Lower lobe of right lung (tissue), 2 donors: ENCODE results near the gene DOCK1. TPM values are rescaled to one million over a fixed set of nuclear protein-coding genes. Genes with fewer than 3 reads are reported as not detected.
A peak's percentile ranks its signal among the peaks of the same experiment; 100 is the strongest.

Source experiments
- ATAC-seq, 2 donors: fragments of 200-7000 bp; cut with Tn5 transposase; one replicate each; pipeline ENCODE4 v1.9.1; 2020 to 2022; ENCODE audit warnings: mild to moderate bottlenecking in 2 of 2, moderate library complexity in 2 of 2
- DNase-seq: peaks from one replicate; pipeline ENCODE4 v3.0.0-alpha.2; 2020
- H3K27ac ChIP-seq: fragments of 200-600 bp; one replicate; pipeline ENCODE4 v1.8.0; 2022
- H3K27me3 ChIP-seq: fragments of 200-600 bp; one replicate; pipeline ENCODE4 v1.8.0; 2022; ENCODE audit warnings: low read depth
- H3K36me3 ChIP-seq: fragments of 200-600 bp; one replicate; pipeline ENCODE4 v1.8.0; 2022; ENCODE audit warnings: mild to moderate bottlenecking
- H3K4me1 ChIP-seq: fragments of 200-600 bp; one replicate; pipeline ENCODE4 v1.8.0; 2022
- H3K4me3 ChIP-seq: fragments of 200-600 bp; one replicate; pipeline ENCODE4 v1.8.0; 2022; ENCODE audit warnings: mild to moderate bottlenecking
- H3K9me3 ChIP-seq: fragments of 200-600 bp; one replicate; pipeline ENCODE4 v1.8.0; 2022
- intact Hi-C: fragments of 100-400 bp; cut with DNase I; formaldehyde crosslinking; loops from one replicate; pipeline ENCODE4 v1.11.0; 2022
- total RNA-seq: library from RNA; stranded (reverse); fragmentation: NEBNext Ultra II Directional; extraction: Animal tissue kit (Norgen Biotek cat#: 25700); gene quantifications from one replicate; pipeline ENCODE4 v1.2.1, GENCODE V29; 2021
- TF ChIP-seq, protein P1 (sequence below): fragments of 200-600 bp; IDR thresholded peaks from one replicate; pipeline ENCODE4 v1.8.0; 2022; ENCODE audit warnings: antibody characterized with exemption, mild to moderate bottlenecking
- donor health status: DM: no; HTN: yes; CAD: no; lungs with severe emphysema.

The DOCK1 gene
- total RNA-seq, 1 donor from 2014 or later, result 44.8 TPM

DNA sequence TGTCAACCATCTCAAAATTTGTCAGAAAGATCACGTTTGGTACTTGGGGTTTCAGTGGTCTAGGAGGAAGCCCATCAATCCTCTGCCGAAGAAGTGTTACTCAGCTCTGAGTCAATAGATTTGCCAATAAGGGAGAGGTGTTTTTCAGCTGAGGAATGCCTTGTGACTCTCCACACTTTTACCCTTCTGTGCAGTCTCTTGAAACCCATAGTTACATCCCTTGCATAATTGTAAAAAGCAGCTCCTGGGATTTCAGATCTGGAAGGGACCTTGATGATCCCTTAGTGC lies 243.6 kb downstream of the DOCK1 start:
- H3K4me3 ChIP-seq, result no peak overlapping the region
- intact Hi-C loops, result no loop called here
- H3K36me3 ChIP-seq, result no peaks in the 10 kb centered on the region
- no peaks in the 10 kb centered on the region for H3K27me3 ChIP-seq
- peaks cover 6% of the 10 kb centered on the region for H3K4me1 ChIP-seq
- TF ChIP-seq, protein P1, sequence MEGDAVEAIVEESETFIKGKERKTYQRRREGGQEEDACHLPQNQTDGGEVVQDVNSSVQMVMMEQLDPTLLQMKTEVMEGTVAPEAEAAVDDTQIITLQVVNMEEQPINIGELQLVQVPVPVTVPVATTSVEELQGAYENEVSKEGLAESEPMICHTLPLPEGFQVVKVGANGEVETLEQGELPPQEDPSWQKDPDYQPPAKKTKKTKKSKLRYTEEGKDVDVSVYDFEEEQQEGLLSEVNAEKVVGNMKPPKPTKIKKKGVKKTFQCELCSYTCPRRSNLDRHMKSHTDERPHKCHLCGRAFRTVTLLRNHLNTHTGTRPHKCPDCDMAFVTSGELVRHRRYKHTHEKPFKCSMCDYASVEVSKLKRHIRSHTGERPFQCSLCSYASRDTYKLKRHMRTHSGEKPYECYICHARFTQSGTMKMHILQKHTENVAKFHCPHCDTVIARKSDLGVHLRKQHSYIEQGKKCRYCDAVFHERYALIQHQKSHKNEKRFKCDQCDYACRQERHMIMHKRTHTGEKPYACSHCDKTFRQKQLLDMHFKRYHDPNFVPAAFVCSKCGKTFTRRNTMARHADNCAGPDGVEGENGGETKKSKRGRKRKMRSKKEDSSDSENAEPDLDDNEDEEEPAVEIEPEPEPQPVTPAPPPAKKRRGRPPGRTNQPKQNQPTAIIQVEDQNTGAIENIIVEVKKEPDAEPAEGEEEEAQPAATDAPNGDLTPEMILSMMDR, result no peak
- no peak overlapping the region for H3K27ac ChIP-seq
- H3K9me3 ChIP-seq, result no peaks in the 10 kb centered on the region
- ATAC-seq, result no peak
- no peak for DNase-seq

DNA sequence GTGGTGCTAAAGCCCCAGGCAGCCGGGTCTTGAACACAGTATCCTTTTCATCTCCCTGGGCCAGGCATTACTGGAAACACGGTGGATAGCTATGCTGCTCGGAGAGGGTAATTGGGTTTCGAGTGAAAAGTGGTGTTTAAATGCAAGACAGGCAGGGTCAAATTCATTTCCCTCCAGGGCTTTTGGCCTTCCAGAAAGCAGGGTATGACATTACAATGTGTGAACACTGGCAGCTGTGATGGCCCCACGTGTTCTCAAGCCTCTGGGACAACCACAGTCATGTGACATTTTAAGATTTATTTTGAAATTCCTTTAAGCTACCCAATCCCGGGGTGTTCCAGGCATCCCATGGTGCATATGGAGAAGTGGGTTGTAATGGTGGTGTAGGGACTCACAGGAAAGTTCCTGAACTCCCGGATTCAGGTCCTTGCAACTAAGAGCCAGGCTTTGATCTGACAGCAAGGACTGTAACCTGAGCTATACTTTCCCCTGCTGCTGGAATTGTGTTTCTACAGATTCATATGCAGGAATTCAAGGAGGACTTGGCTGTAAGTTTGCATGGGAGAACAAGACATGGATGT lies 244.4 kb downstream of the DOCK1 start:
- no peaks in the 10 kb centered on the region for H3K36me3 ChIP-seq
- TF ChIP-seq, protein P1, result no peak
- ATAC-seq, result no peak
- H3K27me3 ChIP-seq, result no peaks in the 10 kb centered on the region
- peaks cover 6% of the 10 kb centered on the region for H3K4me1 ChIP-seq
- no peak overlapping the region for H3K4me3 ChIP-seq
- intact Hi-C loops, result no loop called here
- no peak overlapping the region for H3K27ac ChIP-seq
- no peak for DNase-seq
- no peaks in the 10 kb centered on the region for H3K9me3 ChIP-seq

- no peaks in the 10 kb centered on the region for H3K9me3 ChIP-seq
- no peak for DNase-seq
- TF ChIP-seq, protein P1, result no peak
- H3K4me3 ChIP-seq, result no peak overlapping the region
- intact Hi-C loops, result no loop called here
- no peak for ATAC-seq
- H3K27me3 ChIP-seq, result no peaks in the 10 kb centered on the region
- no peak overlapping the region for H3K27ac ChIP-seq
- H3K4me1 ChIP-seq, result peaks cover 6% of the 10 kb centered on the region
- no peaks in the 10 kb centered on the region for H3K36me3 ChIP-seq
Observed at GRCh38 chr10:127150136-127150535, 244.9 kb downstream of the DOCK1 start.

DNA sequence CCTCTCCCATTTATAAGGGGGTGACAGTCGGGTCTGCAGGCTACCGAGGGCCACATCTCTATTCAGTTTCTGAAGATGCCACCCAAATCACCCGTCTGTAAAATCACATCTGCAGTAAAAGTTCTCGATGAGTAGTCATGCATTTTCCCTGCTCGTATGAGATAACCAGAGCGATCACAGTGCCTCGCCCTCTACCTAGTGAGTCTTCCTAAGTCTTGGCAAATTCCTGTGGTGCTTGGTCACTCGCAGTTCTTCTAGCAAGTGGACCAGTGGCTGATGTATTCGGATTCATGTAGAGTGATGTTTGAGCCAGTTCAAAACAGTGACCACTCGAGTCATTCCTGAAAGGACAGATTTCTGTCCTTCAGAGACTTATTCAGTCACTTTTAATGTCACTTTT lies 246.3 kb downstream of the DOCK1 start:
- Histone ChIP-seq H3K4me3 (no peak overlapping the region), H3K4me1 (peaks cover 6% of the 10 kb centered on the region), H3K27me3 (no peaks in the 10 kb centered on the region), H3K27ac (no peak overlapping the region), H3K9me3 (no peaks in the 10 kb centered on the region), H3K36me3 (no peaks in the 10 kb centered on the region)
- TF ChIP-seq, protein P1, result no peak
- intact Hi-C loops, result no loop called here
- DNase-seq, result no peak
- ATAC-seq, result no peak

DNA sequence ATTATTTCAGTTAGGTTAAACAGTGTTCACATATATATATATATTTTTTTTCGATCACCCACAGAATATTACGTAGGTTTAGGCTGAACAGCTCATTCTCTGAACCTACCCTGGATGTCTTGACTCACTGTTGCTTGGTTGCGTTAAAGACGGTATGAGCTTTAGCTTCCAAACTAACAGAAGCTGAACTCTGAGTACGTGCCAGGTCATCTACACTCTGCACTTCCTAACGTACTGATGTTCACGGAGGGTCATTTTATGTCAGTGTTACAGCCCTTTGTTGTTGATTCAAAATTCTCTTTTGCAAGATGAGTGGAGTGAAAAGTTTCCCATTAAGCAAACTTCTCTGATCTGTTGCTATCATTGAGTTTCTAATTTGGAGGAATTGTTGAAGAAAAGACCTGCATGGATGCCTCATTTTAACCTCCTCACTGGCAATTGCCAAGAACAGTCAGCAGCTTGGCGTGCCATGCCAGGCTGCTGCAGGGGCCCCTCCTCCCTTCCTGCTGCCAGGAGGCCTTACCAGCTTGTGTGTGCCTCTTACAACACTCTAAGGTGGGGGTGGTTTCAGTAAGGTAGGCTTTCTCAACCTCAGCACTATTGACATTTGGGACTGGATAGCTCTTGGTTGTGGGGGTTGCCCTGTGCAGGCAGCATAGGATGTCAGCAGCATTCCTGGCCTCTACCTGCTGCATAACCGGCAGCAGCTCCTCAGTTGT lies 246.9 kb downstream of the DOCK1 start:
- ATAC-seq (peak; percentile 96 to 97), DNase-seq (peak; percentile 77)

More for the DNA sequence above, 246.9 kb downstream of the DOCK1 start:
- TF ChIP-seq, protein P1, result no peak
- Histone ChIP-seq H3K9me3 (no peaks in the 10 kb centered on the region), H3K27me3 (no peaks in the 10 kb centered on the region), H3K4me1 (peaks cover 9% of the 10 kb centered on the region), H3K36me3 (no peaks in the 10 kb centered on the region), H3K27ac (no peak overlapping the region), H3K4me3 (no peak overlapping the region)
- intact Hi-C loops, result no loop called here
